Cardiac muscle cell (in vitro differentiated cells and primary cell): Measurements from ENCODE around the gene CLEC19A. TPM values are rescaled to one million over a fixed set of nuclear protein-coding genes. Genes with fewer than 3 reads are reported as not detected.

Experiments used
- DNase-seq, 2 donors: peaks; one replicate each; pipeline versions ENCODE4 v3.0.0 to v3.0.0-alpha.2; 2010 to 2017; ENCODE audit warnings: low read depth in 1 of 2, low spot score in 1 of 2
- H3K27ac ChIP-seq: fragments of 200-600 bp; sonication (generic); 2 replicates; pipeline ENCODE4 v1.5.1; 2016
- H3K27me3 ChIP-seq: fragments of 200-600 bp; sonication (generic); 2 replicates; pipeline ENCODE4 v1.6.0; 2016; ENCODE audit warnings: control low read depth
- H3K36me3 ChIP-seq: fragments of 200-600 bp; sonication (generic); 2 replicates; pipeline ENCODE4 v1.5.1; 2016; ENCODE audit warnings: control low read depth
- H3K4me1 ChIP-seq: fragments of 200-600 bp; sonication (generic); 2 replicates; pipeline ENCODE4 v1.8.1; 2017; ENCODE audit warnings: low read depth, mild to moderate bottlenecking, mixed run types
- H3K4me3 ChIP-seq: fragments of 200-600 bp; sonication (generic); 2 replicates; pipeline ENCODE4 v1.5.1; 2016; ENCODE audit warnings: mild to moderate bottlenecking
- H3K9me3 ChIP-seq: fragments of 200-600 bp; sonication (generic); 2 replicates; pipeline ENCODE4 v1.5.1; 2017; ENCODE audit warnings: low read depth, mild to moderate bottlenecking, control low read depth
- CTCF ChIP-seq: IDR thresholded peaks from 2 replicates; pipeline ENCODE4 v1.5.1; 2012; ENCODE audit warnings: low read depth, mild to moderate bottlenecking, low read length
- polyA plus RNA-seq: library from polyadenylated mRNA; unstranded; fragments of >200 nt; fragmentation: Nextera tagmentation; extraction: Ambion mirVana; gene quantifications from 2 replicates; pipeline ENCODE4 v1.2.1, GENCODE V29; 2016
- total RNA-seq: library from RNA; depleted of rRNA; stranded (reverse); fragments of >200 nt; gene quantifications from 2 replicates; pipeline ENCODE4 v1.2.3, GENCODE V29; 2016

CLEC19A gene
- total and polyA plus RNA-seq, 2 experiments from 2014 or later, result not detected

GRCh38 chr16:19295393-19295792 lies 9.9 kb downstream of the CLEC19A start:
- no peaks in the 10 kb centered on the region for H3K36me3 ChIP-seq
- H3K27me3 ChIP-seq, result no peaks in the 10 kb centered on the region
- H3K4me1 ChIP-seq, result no peaks in the 10 kb centered on the region
- TF ChIP-seq CTCF, result no peak
- no peak overlapping the region for H3K4me3 ChIP-seq
- no peak for DNase-seq
- H3K27ac ChIP-seq, result no peak overlapping the region
- H3K9me3 ChIP-seq, result no peaks in the 10 kb centered on the region

- DNase-seq, result no peak
- H3K27me3 ChIP-seq, result no peaks in the 10 kb centered on the region
- no peaks in the 10 kb centered on the region for H3K4me1 ChIP-seq
- no peak for TF ChIP-seq CTCF
- H3K4me3 ChIP-seq, result no peak overlapping the region
- H3K36me3 ChIP-seq, result no peaks in the 10 kb centered on the region
- no peak overlapping the region for H3K27ac ChIP-seq
- H3K9me3 ChIP-seq, result no peaks in the 10 kb centered on the region
Observed at GRCh38 chr16:19297454-19297853, 11.9 kb downstream of the CLEC19A start.

- no peak for DNase-seq
- Histone ChIP-seq H3K4me3 (no peak overlapping the region), H3K9me3 (no peaks in the 10 kb centered on the region), H3K27ac (no peak overlapping the region), H3K36me3 (no peaks in the 10 kb centered on the region), H3K27me3 (no peaks in the 10 kb centered on the region), H3K4me1 (no peaks in the 10 kb centered on the region)
- no peak for TF ChIP-seq CTCF
Observed at GRCh38 chr16:19299565-19299964, 14.0 kb downstream of the CLEC19A start.

- Histone ChIP-seq H3K9me3 (no peaks in the 10 kb centered on the region), H3K4me3 (no peak overlapping the region), H3K36me3 (no peaks in the 10 kb centered on the region), H3K27ac (no peak overlapping the region), H3K4me1 (no peaks in the 10 kb centered on the region), H3K27me3 (no peaks in the 10 kb centered on the region)
- DNase-seq, result no peak
- TF ChIP-seq CTCF, result no peak
Observed at GRCh38 chr16:19301931-19302330, 16.4 kb downstream of the CLEC19A start.

GRCh38 chr16:19304750-19305149 lies 19.2 kb downstream of the CLEC19A start:
- Histone ChIP-seq H3K4me1 (no peaks in the 10 kb centered on the region), H3K27ac (no peak overlapping the region), H3K9me3 (no peaks in the 10 kb centered on the region), H3K4me3 (no peak overlapping the region), H3K27me3 (no peaks in the 10 kb centered on the region), H3K36me3 (no peaks in the 10 kb centered on the region)
- no peak for TF ChIP-seq CTCF
- DNase-seq, result no peak

GRCh38 chr16:19305443-19305842 lies 19.9 kb downstream of the CLEC19A start:
- H3K36me3 ChIP-seq, result no peaks in the 10 kb centered on the region
- H3K4me1 ChIP-seq, result no peaks in the 10 kb centered on the region
- H3K27ac ChIP-seq, result no peak overlapping the region
- no peaks in the 10 kb centered on the region for H3K9me3 ChIP-seq
- no peak for DNase-seq
- H3K27me3 ChIP-seq, result no peaks in the 10 kb centered on the region
- no peak overlapping the region for H3K4me3 ChIP-seq
- no peak for TF ChIP-seq CTCF
